ENCODE measurements around the gene PHOX2A. TPM values are rescaled to one million over a fixed set of nuclear protein-coding genes. Genes with fewer than 3 reads are reported as not detected.

Gene PHOX2A
- total and polyA plus RNA-seq, 2 donors (not counting 1 experiment from before 2014, with no cell fraction given): not detected

DNA sequence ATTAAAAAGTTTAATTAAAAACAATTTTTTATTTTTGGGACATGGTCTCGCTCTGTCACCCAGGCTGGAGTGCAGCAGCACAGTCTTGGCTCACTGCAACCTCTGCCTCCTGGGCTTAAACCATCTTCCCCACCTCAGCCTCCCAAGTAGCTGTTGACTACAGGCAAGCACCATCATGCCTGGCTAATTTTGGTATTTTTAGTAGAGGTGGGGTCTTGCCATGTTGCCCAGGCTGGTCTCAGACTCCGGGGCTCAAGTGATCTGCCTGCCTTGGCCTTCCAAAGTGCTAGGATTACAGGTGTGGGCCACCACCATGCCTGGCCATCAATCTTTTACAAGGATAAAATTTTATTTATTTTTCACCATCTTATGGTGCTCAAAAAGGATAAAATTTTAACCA, 43.3 kb upstream of the PHOX2A start:
- Histone ChIP-seq H3K4me2 (replicated peaks; ENCODE audit: low read depth, low read length, poor library complexity, severe bottlenecking) (no peak overlapping the region), H3K27me3 (replicated peaks in 1 of 4; ENCODE audit: control extremely low read depth in 1 of 4, control insufficient read depth in 3 of 4, insufficient read depth in 4 of 4, low read length in 3 of 4) (peaks cover 0 to 6% (median 5%) of the 10 kb centered on the region in 4 experiments), H3K27ac (ENCODE audit: low read length in 2 of 2) (no peak overlapping the region), H3K79me2 (ENCODE audit: control insufficient read depth, insufficient read depth, low read length) (no peaks in the 10 kb centered on the region), H3K9ac (ENCODE audit: low read length) (no peak overlapping the region), H3K4me3 (ENCODE audit: control extremely low read depth in 1 of 5, extremely low read depth in 1 of 5, insufficient read depth in 1 of 5, low read depth in 2 of 5, low read length in 4 of 5) (no peak overlapping the region), H4K20me1 (ENCODE audit: control insufficient read depth, insufficient read depth, low read length, poor library complexity, severe bottlenecking) (no peaks in the 10 kb centered on the region), H2AFZ (ENCODE audit: insufficient read depth, low read depth, low read length, poor library complexity, severe bottlenecking) (no peak overlapping the region), H3K4me1 (ENCODE audit: control insufficient read depth in 2 of 2, insufficient read depth in 2 of 2, low read length in 2 of 2) (no peaks in the 10 kb centered on the region), H3K36me3 (replicated peaks in 1 of 2; ENCODE audit: control extremely low read depth in 1 of 2, control insufficient read depth in 1 of 2, extremely low read depth in 1 of 2, insufficient read depth in 2 of 2, low read length in 1 of 2) (no peaks in the 10 kb centered on the region), H3K9me3 (ENCODE audit: control extremely low read depth in 1 of 3, control insufficient read depth in 2 of 3, insufficient read depth in 1 of 3, low read length in 2 of 3) (no peaks in the 10 kb centered on the region)
- no peak for DNase-seq
- no peak overlapping the region for H3K27ac Mint-ChIP-seq
- TF ChIP-seq, protein P1, sequence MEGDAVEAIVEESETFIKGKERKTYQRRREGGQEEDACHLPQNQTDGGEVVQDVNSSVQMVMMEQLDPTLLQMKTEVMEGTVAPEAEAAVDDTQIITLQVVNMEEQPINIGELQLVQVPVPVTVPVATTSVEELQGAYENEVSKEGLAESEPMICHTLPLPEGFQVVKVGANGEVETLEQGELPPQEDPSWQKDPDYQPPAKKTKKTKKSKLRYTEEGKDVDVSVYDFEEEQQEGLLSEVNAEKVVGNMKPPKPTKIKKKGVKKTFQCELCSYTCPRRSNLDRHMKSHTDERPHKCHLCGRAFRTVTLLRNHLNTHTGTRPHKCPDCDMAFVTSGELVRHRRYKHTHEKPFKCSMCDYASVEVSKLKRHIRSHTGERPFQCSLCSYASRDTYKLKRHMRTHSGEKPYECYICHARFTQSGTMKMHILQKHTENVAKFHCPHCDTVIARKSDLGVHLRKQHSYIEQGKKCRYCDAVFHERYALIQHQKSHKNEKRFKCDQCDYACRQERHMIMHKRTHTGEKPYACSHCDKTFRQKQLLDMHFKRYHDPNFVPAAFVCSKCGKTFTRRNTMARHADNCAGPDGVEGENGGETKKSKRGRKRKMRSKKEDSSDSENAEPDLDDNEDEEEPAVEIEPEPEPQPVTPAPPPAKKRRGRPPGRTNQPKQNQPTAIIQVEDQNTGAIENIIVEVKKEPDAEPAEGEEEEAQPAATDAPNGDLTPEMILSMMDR (IDR thresholded peaks at IDR 0.05): no peak
- no peak for TF ChIP-seq EZH2 (IDR thresholded peaks at IDR 0.05; ENCODE audit: borderline replicate concordance, insufficient read depth, low read depth, low read length, poor library complexity, severe bottlenecking)
- intact Hi-C loops (cut with micrococcal nuclease): no loop called here
- WGBS (ENCODE audit: insufficient coverage): no CpG with 5 or more reads among the region's 2 CpGs
- ChIA-PET POLR2A (no interaction called here), CTCF (interaction anchor here (3.6 kb wide), 1 partner anchor 125 kb away, joined by 13 read pairs; no protein-coding TSS in a partner anchor)
- H3K4me3 Mint-ChIP-seq: no peak overlapping the region
- H3K27me3 Mint-ChIP-seq: peaks cover 14% of the 10 kb centered on the region
- no peak for ATAC-seq (ENCODE audit: low read depth)
- no peaks in the 10 kb centered on the region for H3K9me3 Mint-ChIP-seq (ENCODE audit: insufficient read depth)
- H3K4me1 Mint-ChIP-seq: no peaks in the 10 kb centered on the region

DNA sequence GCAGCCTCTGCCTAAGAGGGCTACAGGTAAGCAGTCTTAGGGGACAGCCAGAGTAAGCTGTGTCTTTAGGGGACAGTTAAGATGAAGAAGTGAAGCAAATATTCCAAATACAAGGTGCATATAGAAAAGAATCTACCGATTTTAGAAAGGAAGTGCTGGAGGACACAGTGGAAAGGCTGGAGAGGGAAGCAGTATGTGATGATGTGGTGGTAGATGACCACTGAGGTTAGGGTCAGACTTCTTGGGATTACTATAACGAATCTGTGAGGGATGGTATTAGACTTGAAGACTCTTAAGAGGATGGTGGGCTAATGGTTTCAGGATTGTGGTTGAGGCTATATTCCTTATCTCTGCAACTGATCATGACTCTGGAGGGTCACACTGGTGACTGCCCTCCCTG, 40.0 kb upstream of the PHOX2A start:
- no peak for ATAC-seq (ENCODE audit: low read depth)

More for the DNA sequence above, 40.0 kb upstream of the PHOX2A start:
- Mint-ChIP-seq H3K27me3 (peaks cover 20% of the 10 kb centered on the region), H3K4me3 (no peak overlapping the region), H3K27ac (no peak overlapping the region), H3K9me3 (ENCODE audit: insufficient read depth) (no peaks in the 10 kb centered on the region), H3K4me1 (no peaks in the 10 kb centered on the region)
- H3K27ac ChIP-seq (ENCODE audit: low read length in 2 of 2): no peak overlapping the region
- H3K79me2 ChIP-seq (ENCODE audit: control insufficient read depth, insufficient read depth, low read length): no peaks in the 10 kb centered on the region
- H3K4me2 ChIP-seq (replicated peaks; ENCODE audit: low read depth, low read length, poor library complexity, severe bottlenecking): no peak overlapping the region
- CTCF ChIA-PET: no interaction called here
- intact Hi-C loops (cut with micrococcal nuclease): no loop called here
- H3K4me1 ChIP-seq (ENCODE audit: control insufficient read depth in 2 of 2, insufficient read depth in 2 of 2, low read length in 2 of 2): no peaks in the 10 kb centered on the region
- no peak overlapping the region for H3K9ac ChIP-seq (ENCODE audit: low read length)
- peaks cover 0 to 6% (median 5%) of the 10 kb centered on the region in 4 experiments for H3K27me3 ChIP-seq (replicated peaks in 1 of 4; ENCODE audit: control extremely low read depth in 1 of 4, control insufficient read depth in 3 of 4, insufficient read depth in 4 of 4, low read length in 3 of 4)
- no peak overlapping the region for H2AFZ ChIP-seq (ENCODE audit: insufficient read depth, low read depth, low read length, poor library complexity, severe bottlenecking)
- DNase-seq: no peak
- TF ChIP-seq, protein P1 (IDR thresholded peaks at IDR 0.05): no peak
- TF ChIP-seq EZH2 (IDR thresholded peaks at IDR 0.05; ENCODE audit: borderline replicate concordance, insufficient read depth, low read depth, low read length, poor library complexity, severe bottlenecking): no peak
- WGBS (ENCODE audit: insufficient coverage): 100% methylated on average over 1 of the region's 2 CpGs
- POLR2A ChIA-PET: no interaction called here
- no peak overlapping the region for H3K4me3 ChIP-seq (ENCODE audit: control extremely low read depth in 1 of 5, extremely low read depth in 1 of 5, insufficient read depth in 1 of 5, low read depth in 2 of 5, low read length in 4 of 5)
- H3K36me3 ChIP-seq (replicated peaks in 1 of 2; ENCODE audit: control extremely low read depth in 1 of 2, control insufficient read depth in 1 of 2, extremely low read depth in 1 of 2, insufficient read depth in 2 of 2, low read length in 1 of 2): no peaks in the 10 kb centered on the region
- no peaks in the 10 kb centered on the region for H4K20me1 ChIP-seq (ENCODE audit: control insufficient read depth, insufficient read depth, low read length, poor library complexity, severe bottlenecking)
- no peaks in the 10 kb centered on the region for H3K9me3 ChIP-seq (ENCODE audit: control extremely low read depth in 1 of 3, control insufficient read depth in 2 of 3, insufficient read depth in 1 of 3, low read length in 2 of 3)
